HL-60 (cell line): ENCODE measurements around the gene STK24.

Experiments used
- DNase-seq, 2 experiments: peaks; one replicate each; pipeline ENCODE4 v3.0.0-alpha.2; 2010 to 2020; ENCODE audit warnings: low read depth in 1 of 2, low spot score in 1 of 2
- H3K27ac ChIP-seq: fragments of 250-450 bp; sonication (Bioruptor Pico); replicated peaks from 2 replicates; pipeline ENCODE4 v1.5.1; 2020; ENCODE audit warnings: mild to moderate bottlenecking, moderate library complexity
- H3K27me3 ChIP-seq: fragments of 250-450 bp; sonication (Bioruptor Pico); 2 replicates; pipeline ENCODE4 v1.5.1; 2021; ENCODE audit warnings: mild to moderate bottlenecking, moderate library complexity; ENCODE audit not compliant: insufficient read depth, poor library complexity, severe bottlenecking
- H3K4me3 ChIP-seq: replicated peaks from 2 replicates; pipeline ENCODE4 v1.5.1; 2011; ENCODE audit warnings: mild to moderate bottlenecking, control low read depth, low read length; ENCODE audit not compliant: insufficient read depth
- GABPA ChIP-seq: IDR thresholded peaks from 2 replicates; pipeline ENCODE4 v1.6.1; 2012; ENCODE audit warnings: low read depth
- POLR2AphosphoS5 ChIP-seq: IDR thresholded peaks from 2 replicates; pipeline ENCODE4 v1.6.1; 2012; ENCODE audit warnings: low read depth
- SPI1 ChIP-seq: IDR thresholded peaks from 2 replicates; pipeline ENCODE4 v1.6.1; 2012; ENCODE audit warnings: low read depth, mild to moderate bottlenecking, borderline replicate concordance
- TF ChIP-seq, protein P1 (sequence below): IDR thresholded peaks from one replicate; pipeline ENCODE4 v1.5.1; 2011; ENCODE audit warnings: low read length, control low read depth, inconsistent platforms; ENCODE audit not compliant: insufficient read depth
- TF ChIP-seq, protein P2 (sequence below): IDR thresholded peaks from 2 replicates; pipeline ENCODE4 v1.6.1; 2012; ENCODE audit warnings: low read depth; ENCODE audit not compliant: insufficient replicate concordance

STK24 gene

DNA sequence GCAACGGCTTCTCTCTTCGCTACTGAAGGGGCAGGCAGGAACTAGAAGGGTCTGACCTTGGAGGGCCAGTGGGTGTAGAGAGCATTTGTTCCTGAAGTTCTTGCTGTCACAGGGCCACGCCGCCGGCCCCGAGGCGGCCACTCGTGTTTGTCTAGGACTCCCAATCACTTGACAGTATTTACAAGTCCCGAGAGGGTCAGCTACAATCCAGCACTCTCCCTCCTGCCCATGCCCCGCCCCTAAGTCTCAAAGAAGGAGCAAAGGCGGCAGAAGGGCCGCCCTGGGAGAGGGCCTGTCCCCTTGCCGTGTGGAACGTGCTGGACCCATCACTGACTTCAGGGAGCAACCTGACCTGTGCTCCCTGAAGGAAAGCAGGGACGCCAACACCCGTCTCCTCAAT is 118.5 kb downstream of the STK24 start:
- Histone ChIP-seq H3K27me3 (no peaks in the 10 kb centered on the region), H3K27ac (no peak overlapping the region), H3K4me3 (no peak overlapping the region)
- TF ChIP-seq SPI1: no peak
- no peak for TF ChIP-seq GABPA
- TF ChIP-seq, protein P1, sequence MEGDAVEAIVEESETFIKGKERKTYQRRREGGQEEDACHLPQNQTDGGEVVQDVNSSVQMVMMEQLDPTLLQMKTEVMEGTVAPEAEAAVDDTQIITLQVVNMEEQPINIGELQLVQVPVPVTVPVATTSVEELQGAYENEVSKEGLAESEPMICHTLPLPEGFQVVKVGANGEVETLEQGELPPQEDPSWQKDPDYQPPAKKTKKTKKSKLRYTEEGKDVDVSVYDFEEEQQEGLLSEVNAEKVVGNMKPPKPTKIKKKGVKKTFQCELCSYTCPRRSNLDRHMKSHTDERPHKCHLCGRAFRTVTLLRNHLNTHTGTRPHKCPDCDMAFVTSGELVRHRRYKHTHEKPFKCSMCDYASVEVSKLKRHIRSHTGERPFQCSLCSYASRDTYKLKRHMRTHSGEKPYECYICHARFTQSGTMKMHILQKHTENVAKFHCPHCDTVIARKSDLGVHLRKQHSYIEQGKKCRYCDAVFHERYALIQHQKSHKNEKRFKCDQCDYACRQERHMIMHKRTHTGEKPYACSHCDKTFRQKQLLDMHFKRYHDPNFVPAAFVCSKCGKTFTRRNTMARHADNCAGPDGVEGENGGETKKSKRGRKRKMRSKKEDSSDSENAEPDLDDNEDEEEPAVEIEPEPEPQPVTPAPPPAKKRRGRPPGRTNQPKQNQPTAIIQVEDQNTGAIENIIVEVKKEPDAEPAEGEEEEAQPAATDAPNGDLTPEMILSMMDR: no peak
- TF ChIP-seq, protein P2, sequence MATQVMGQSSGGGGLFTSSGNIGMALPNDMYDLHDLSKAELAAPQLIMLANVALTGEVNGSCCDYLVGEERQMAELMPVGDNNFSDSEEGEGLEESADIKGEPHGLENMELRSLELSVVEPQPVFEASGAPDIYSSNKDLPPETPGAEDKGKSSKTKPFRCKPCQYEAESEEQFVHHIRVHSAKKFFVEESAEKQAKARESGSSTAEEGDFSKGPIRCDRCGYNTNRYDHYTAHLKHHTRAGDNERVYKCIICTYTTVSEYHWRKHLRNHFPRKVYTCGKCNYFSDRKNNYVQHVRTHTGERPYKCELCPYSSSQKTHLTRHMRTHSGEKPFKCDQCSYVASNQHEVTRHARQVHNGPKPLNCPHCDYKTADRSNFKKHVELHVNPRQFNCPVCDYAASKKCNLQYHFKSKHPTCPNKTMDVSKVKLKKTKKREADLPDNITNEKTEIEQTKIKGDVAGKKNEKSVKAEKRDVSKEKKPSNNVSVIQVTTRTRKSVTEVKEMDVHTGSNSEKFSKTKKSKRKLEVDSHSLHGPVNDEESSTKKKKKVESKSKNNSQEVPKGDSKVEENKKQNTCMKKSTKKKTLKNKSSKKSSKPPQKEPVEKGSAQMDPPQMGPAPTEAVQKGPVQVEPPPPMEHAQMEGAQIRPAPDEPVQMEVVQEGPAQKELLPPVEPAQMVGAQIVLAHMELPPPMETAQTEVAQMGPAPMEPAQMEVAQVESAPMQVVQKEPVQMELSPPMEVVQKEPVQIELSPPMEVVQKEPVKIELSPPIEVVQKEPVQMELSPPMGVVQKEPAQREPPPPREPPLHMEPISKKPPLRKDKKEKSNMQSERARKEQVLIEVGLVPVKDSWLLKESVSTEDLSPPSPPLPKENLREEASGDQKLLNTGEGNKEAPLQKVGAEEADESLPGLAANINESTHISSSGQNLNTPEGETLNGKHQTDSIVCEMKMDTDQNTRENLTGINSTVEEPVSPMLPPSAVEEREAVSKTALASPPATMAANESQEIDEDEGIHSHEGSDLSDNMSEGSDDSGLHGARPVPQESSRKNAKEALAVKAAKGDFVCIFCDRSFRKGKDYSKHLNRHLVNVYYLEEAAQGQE: no peak
- no peak for TF ChIP-seq POLR2AphosphoS5
- no peak for DNase-seq

DNA sequence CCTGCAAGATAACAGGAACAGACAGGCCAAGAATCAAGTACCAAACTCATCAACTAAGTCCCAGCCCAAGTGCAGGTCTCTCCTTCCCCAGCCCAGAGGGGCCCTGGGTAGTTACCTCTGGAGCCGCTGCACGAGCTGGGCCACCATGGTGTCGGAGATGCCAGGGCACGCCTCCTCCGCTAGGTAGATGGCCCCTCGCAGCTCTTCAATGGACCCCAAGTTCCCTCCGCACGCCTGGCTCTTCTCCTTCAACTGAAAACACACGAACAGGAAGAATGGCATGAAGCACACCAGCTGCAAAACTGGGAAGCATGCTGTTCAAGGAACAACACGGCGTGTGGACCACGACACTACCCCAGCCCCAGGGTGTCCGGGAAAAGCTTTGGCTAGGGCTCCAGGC is 119.9 kb downstream of the STK24 start:
- DNase-seq: no peak
- TF ChIP-seq POLR2AphosphoS5 (no peak), GABPA (no peak), SPI1 (no peak)
- TF ChIP-seq, protein P2: no peak

DNA sequence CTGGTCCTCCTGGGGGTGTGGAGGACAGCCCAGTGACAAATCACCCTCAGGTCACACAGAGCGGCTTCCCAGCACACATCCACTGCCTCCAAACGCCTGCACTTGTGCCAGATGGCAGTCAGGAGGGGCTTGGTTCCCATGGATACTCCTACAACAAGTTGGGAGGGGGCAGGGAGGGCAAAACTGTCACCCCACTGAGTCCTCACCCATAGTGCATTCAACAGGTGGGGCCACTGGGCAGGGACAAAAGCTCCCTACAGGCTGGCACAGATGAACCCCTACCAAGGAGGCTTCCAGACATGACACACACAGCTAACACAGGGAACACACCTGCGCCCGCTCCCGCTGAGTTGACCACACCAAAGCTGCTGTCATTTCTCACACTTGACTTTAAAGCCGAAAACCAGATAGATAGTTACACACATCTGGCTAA is 120.5 kb downstream of the STK24 start:
- no peak for TF ChIP-seq POLR2AphosphoS5
- TF ChIP-seq, protein P1: no peak
- TF ChIP-seq, protein P2: no peak
- TF ChIP-seq SPI1: no peak
- no peak for TF ChIP-seq GABPA
- Histone ChIP-seq H3K27me3 (no peaks in the 10 kb centered on the region), H3K27ac (no peak overlapping the region), H3K4me3 (no peak overlapping the region)
- no peak for DNase-seq

More for the DNA sequence above, 119.9 kb downstream of the STK24 start:
- H3K4me3 ChIP-seq: no peak overlapping the region
- no peaks in the 10 kb centered on the region for H3K27me3 ChIP-seq
- H3K27ac ChIP-seq: no peak overlapping the region
